ENCODE measurements around the gene SLC26A8. TPM values are rescaled to one million over a fixed set of nuclear protein-coding genes. Genes with fewer than 3 reads are reported as not detected.

SLC26A8 gene
- total and polyA plus RNA-seq, 2 of the 13 experiments (the other 11 are each of a cell fraction or from before 2014, with no cell fraction given): 0.46 TPM; not detected in 1

GRCh38 chr6:35919827-35920751 lies 104.4 kb downstream of the SLC26A8 start (continued):
- TF ChIP-seq DMTF1 (CRISPR knock-in tag; IDR thresholded peaks at IDR 0.05) (no peak), SMAD9 (CRISPR knock-in tag; IDR thresholded peaks at IDR 0.05) (no peak; the same call in 1 of the 2 replicates), SSRP1 (CRISPR knock-in tag; IDR thresholded peaks at IDR 0.05) (0 out of 2 replicates have a peak, but pooled peaks have one; percentile 28), ELF3 (CRISPR knock-in tag; IDR thresholded peaks at IDR 0.05) (peak; percentile 52; the same call in 1 of the 2 replicates), GPN1 (CRISPR knock-in tag; IDR thresholded peaks at IDR 0.05; ENCODE audit: borderline replicate concordance) (0 out of 2 replicates have a peak, but pooled peaks have one; percentile 34), ZMAT3 (CRISPR knock-in tag; conservative IDR thresholded peaks at IDR 0.05) (peak; percentile 26; the same call in 1 of the 2 replicates), PAX8 (CRISPR knock-in tag; IDR thresholded peaks at IDR 0.05; ENCODE audit: borderline replicate concordance) (0 out of 2 replicates have a peak, but pooled peaks have one; percentile 42), NFIC (IDR thresholded peaks at IDR 0.05; ENCODE audit: low read length) (no peak), HIVEP1 (CRISPR knock-in tag; IDR thresholded peaks at IDR 0.05) (no peak), SALL2 (CRISPR knock-in tag; IDR thresholded peaks at IDR 0.05) (peak; percentile 29; the same call in 1 of the 2 replicates), FOXC1 (CRISPR knock-in tag; IDR thresholded peaks at IDR 0.05; ENCODE audit: borderline replicate concordance) (peak; percentile 56; the same call in 1 of the 2 replicates)
